ENCODE results near the gene DECR2.

GRCh38 chr16:386641-387156, 15.0 kb upstream of the DECR2 start:
- no peak; the same call in 1 of the 2 replicates for TF ChIP-seq CTCF (conservative IDR thresholded peaks at IDR 0.05)
- TF ChIP-seq ZFX (IDR thresholded peaks at IDR 0.05), result no peak

Data from C4-2B (cell line).